ENCODE measurements around the gene SPATA31E1. TPM values are rescaled to one million over a fixed set of nuclear protein-coding genes. Genes with fewer than 3 reads are reported as not detected.
A peak's percentile ranks its signal among the peaks of the same experiment; 100 is the strongest.
"Not testable (repeated sequence)": the region's sequence is repeated elsewhere in the genome, so short reads cannot be mapped to it uniquely, and the experiment has no call there.

Gene SPATA31E1
- total and polyA plus RNA-seq, 11 donors, result not detected

GRCh38 chr9:87849144-87849758 lies 33.4 kb upstream of the SPATA31E1 start:
- Histone ChIP-seq H3K4me1 (no peaks in the 10 kb centered on the region), H3K27me3 (peaks cover 0 to 17% (median 0%) of the 10 kb centered on the region in 9 donors), H3K36me3 (no peaks in the 10 kb centered on the region), H3K4me3 (no peak overlapping the region), H3K27ac (no peak overlapping the region), H3K9me3 (no peaks in the 10 kb centered on the region)
- no peak for DNase-seq
- WGBS, 4 donors, result 47 to 73% (median 62%) methylated on average over 3 of the region's 3 CpGs
- TF ChIP-seq CTCF (IDR thresholded peaks at IDR 0.05) (no peak), POLR2A (IDR thresholded peaks at IDR 0.05) (no peak)
- ATAC-seq, result peak; percentile 40 to 76 (median 70)
- intact Hi-C loops (cut with DNase I), result no loop called here

GRCh38 chr9:87850391-87850790 lies 32.3 kb upstream of the SPATA31E1 start:
- no peak overlapping the region for H3K4me3 ChIP-seq
- DNase-seq, result no peak
- no peaks in the 10 kb centered on the region for H3K4me1 ChIP-seq
- peaks cover 0 to 8% (median 0%) of the 10 kb centered on the region in 9 donors for H3K27me3 ChIP-seq
- no peak overlapping the region for H3K27ac ChIP-seq
- no peaks in the 10 kb centered on the region for H3K36me3 ChIP-seq
- WGBS, 4 donors, result 70 to 77% (median 74%) methylated on average over 4 of the region's 4 CpGs
- no peaks in the 10 kb centered on the region for H3K9me3 ChIP-seq
- intact Hi-C loops (cut with DNase I), result no loop called here
- peak in 3 of 4 donors; percentile 15 to 71 (median 47) for ATAC-seq
- no peak for TF ChIP-seq CTCF (IDR thresholded peaks at IDR 0.05)
- no peak for TF ChIP-seq POLR2A (IDR thresholded peaks at IDR 0.05)

GRCh38 chr9:87851186-87851585 lies 31.5 kb upstream of the SPATA31E1 start:
- WGBS, 4 donors, result 64 to 82% (median 71%) methylated on average over 4 of the region's 4 CpGs
- H3K27me3 ChIP-seq; H3K27ac ChIP-seq; H3K36me3 ChIP-seq; H3K4me3 ChIP-seq; DNase-seq; H3K9me3 ChIP-seq; intact Hi-C loops (cut with DNase I); ATAC-seq; H3K4me1 ChIP-seq: not testable (repeated sequence)

- Histone ChIP-seq H3K36me3 (no peaks in the 10 kb centered on the region), H3K27ac (no peak overlapping the region), H3K4me3 (no peak overlapping the region), H3K27me3 (peaks cover 0 to 6% (median 0%) of the 10 kb centered on the region in 9 donors), H3K9me3 (no peaks in the 10 kb centered on the region), H3K4me1 (no peaks in the 10 kb centered on the region)
- ATAC-seq, result no peak
- no peak for DNase-seq
- TF ChIP-seq CTCF (IDR thresholded peaks at IDR 0.05), result no peak
- TF ChIP-seq POLR2A (IDR thresholded peaks at IDR 0.05), result no peak
- WGBS, 4 donors, result 75 to 81% (median 79%) methylated on average over 7 of the region's 7 CpGs
- intact Hi-C loops (cut with DNase I), result no loop called here
These were observed 29.4 kb upstream of the SPATA31E1 start for GRCh38 chr9:87853302-87853701.

Measured in heart left ventricle (tissue), 16 donors.